GM23338 (cell line): ENCODE results near the gene RBM44. TPM values are rescaled to one million over a fixed set of nuclear protein-coding genes. Genes with fewer than 3 reads are reported as not detected.

Experiments used
- ATAC-seq: fragments of 200-7000 bp; cut with Tn5 transposase; 3 replicates; pipeline ENCODE4 v1.9.1; 2020
- DNase-seq: peaks from one replicate; pipeline ENCODE4 v3.0.0-alpha.2; 2015; ENCODE audit warnings: low spot score
- H2AFZ ChIP-seq: fragments of 200-600 bp; sonication (generic); 2 replicates; pipeline ENCODE4 v1.8.0; 2016; ENCODE audit warnings: antibody characterized with exemption, mild to moderate bottlenecking, moderate library complexity
- H3F3A ChIP-seq: fragments of 200-600 bp; sonication (generic); replicated peaks from 2 replicates; pipeline ENCODE4 v1.8.0; 2017; ENCODE audit warnings: antibody characterized with exemption, mixed run types, low read depth
- H3K27ac ChIP-seq: fragments of 200-600 bp; sonication (generic); 2 replicates; pipeline ENCODE4 v1.6.1; 2016; ENCODE audit warnings: low read depth
- H3K27me3 ChIP-seq: fragments of 200-600 bp; sonication (generic); 2 replicates; pipeline ENCODE4 v1.8.0; 2016; ENCODE audit warnings: mild to moderate bottlenecking, mixed run types, moderate library complexity; ENCODE audit not compliant: insufficient read depth
- H3K36me3 ChIP-seq: fragments of 200-600 bp; sonication (generic); 2 replicates; pipeline ENCODE4 v1.8.0; 2016; ENCODE audit warnings: mild to moderate bottlenecking; ENCODE audit not compliant: insufficient read depth
- H3K4me1 ChIP-seq: fragments of 200-600 bp; sonication (generic); 2 replicates; pipeline ENCODE4 v1.8.0; 2016; ENCODE audit warnings: mild to moderate bottlenecking, moderate library complexity; ENCODE audit not compliant: insufficient read depth
- H3K4me2 ChIP-seq: fragments of 200-600 bp; sonication (generic); 2 replicates; pipeline ENCODE4 v1.7.1; 2017; ENCODE audit warnings: mixed run types
- H3K4me3 ChIP-seq: fragments of 200-600 bp; sonication (generic); 2 replicates; pipeline ENCODE4 v1.6.1; 2016; ENCODE audit warnings: mixed run types
- H3K79me2 ChIP-seq: fragments of 200-600 bp; sonication (generic); replicated peaks from 2 replicates; pipeline ENCODE4 v1.8.0; 2017; ENCODE audit warnings: mild to moderate bottlenecking; ENCODE audit not compliant: insufficient read depth
- H3K9me2 ChIP-seq: fragments of 200-600 bp; sonication (generic); 2 replicates; pipeline ENCODE4 v1.8.0; 2017; ENCODE audit not compliant: insufficient read depth
- H4K20me1 ChIP-seq: fragments of 200-600 bp; sonication (generic); replicated peaks from 2 replicates; pipeline ENCODE4 v1.8.0; 2017; ENCODE audit warnings: mild to moderate bottlenecking; ENCODE audit not compliant: insufficient read depth
- H3K27ac Mint-ChIP-seq: 2 replicates; pipeline ENCODE4 v1.8.0; 2020; ENCODE audit warnings: inconsistent platforms, mild to moderate bottlenecking, moderate library complexity, mixed read lengths
- H3K27me3 Mint-ChIP-seq: 3 replicates; pipeline ENCODE4 v1.8.0; 2022; ENCODE audit warnings: low read depth, mild to moderate bottlenecking, moderate library complexity, mixed read lengths, inconsistent platforms; ENCODE audit not compliant: insufficient read depth, poor library complexity
- H3K36me3 Mint-ChIP-seq: 3 replicates; pipeline ENCODE4 v1.8.0; 2021; ENCODE audit warnings: low read depth, mild to moderate bottlenecking, inconsistent platforms, moderate library complexity, mixed read lengths
- H3K4me1 Mint-ChIP-seq: 3 replicates; pipeline ENCODE4 v1.8.0; 2020; ENCODE audit warnings: mild to moderate bottlenecking, inconsistent platforms, mixed read lengths
- H3K4me3 Mint-ChIP-seq: 3 replicates; pipeline ENCODE4 v1.8.0; 2021; ENCODE audit warnings: moderate library complexity, mild to moderate bottlenecking, inconsistent platforms, mixed read lengths
- H3K9me3 Mint-ChIP-seq: 3 replicates; pipeline ENCODE4 v1.8.0; 2020; ENCODE audit warnings: moderate library complexity, mild to moderate bottlenecking, inconsistent platforms, mixed read lengths
- CREB1 ChIP-seq: fragments of 250-450 bp; sonication (Bioruptor Pico); IDR thresholded peaks from 2 replicates; pipeline ENCODE4 v1.5.0; 2020; ENCODE audit warnings: low read depth, mild to moderate bottlenecking, moderate library complexity
- EZH2 ChIP-seq: fragments of 200-600 bp; sonication (generic); IDR thresholded peaks from one replicate; pipeline ENCODE4 v1.8.0; 2017; ENCODE audit warnings: antibody characterized with exemption, mild to moderate bottlenecking, low read depth; ENCODE audit not compliant: unreplicated experiment
- NANOG ChIP-seq: IDR thresholded peaks from 2 replicates; pipeline ENCODE4 v1.6.1; 2016; ENCODE audit warnings: antibody characterized with exemption, borderline replicate concordance
- POLR2AphosphoS5 ChIP-seq: IDR thresholded peaks from 2 replicates; pipeline ENCODE4 v1.6.1; 2016; ENCODE audit warnings: antibody characterized with exemption, low read depth
- ZNF114 ChIP-seq: fragments of 250-450 bp; sonication (Bioruptor Pico); IDR thresholded peaks from 2 replicates; pipeline ENCODE4 v1.5.0; 2020; ENCODE audit warnings: mild to moderate bottlenecking, moderate library complexity
- ZNF331 ChIP-seq: fragments of 250-450 bp; sonication (Bioruptor Pico); IDR thresholded peaks from 2 replicates; pipeline ENCODE4 v1.5.0; 2020; ENCODE audit warnings: low read depth, mild to moderate bottlenecking, moderate library complexity
- polyA plus RNA-seq: library from polyadenylated mRNA; unstranded; fragments of >200 nt; fragmentation: Nextera tagmentation; extraction: Ambion mirVana; gene quantifications from 2 replicates; pipeline ENCODE4 v1.2.1, GENCODE V29; 2016
- total RNA-seq: library from RNA; depleted of rRNA; stranded (reverse); fragments of >200 nt; shearing (Covaris generic); gene quantifications from 2 replicates; pipeline ENCODE4 v1.2.3, GENCODE V29; 2014
- TF ChIP-seq, protein P1 (sequence below), 2 experiments: fragments of 200-600 bp in 1 of 2; sonication (generic) in 1 of 2; conservative IDR thresholded peaks; 2 replicates each; pipeline versions ENCODE4 v1.5.1 to v1.6.1; 2016 to 2017; ENCODE audit warnings: antibody characterized with exemption in 2 of 2, low read depth in 2 of 2, mild to moderate bottlenecking in 2 of 2, moderate library complexity in 1 of 2

Gene RBM44
- total and polyA plus RNA-seq, 2 experiments from 2014 or later: 0.29 to 0.87 TPM

DNA sequence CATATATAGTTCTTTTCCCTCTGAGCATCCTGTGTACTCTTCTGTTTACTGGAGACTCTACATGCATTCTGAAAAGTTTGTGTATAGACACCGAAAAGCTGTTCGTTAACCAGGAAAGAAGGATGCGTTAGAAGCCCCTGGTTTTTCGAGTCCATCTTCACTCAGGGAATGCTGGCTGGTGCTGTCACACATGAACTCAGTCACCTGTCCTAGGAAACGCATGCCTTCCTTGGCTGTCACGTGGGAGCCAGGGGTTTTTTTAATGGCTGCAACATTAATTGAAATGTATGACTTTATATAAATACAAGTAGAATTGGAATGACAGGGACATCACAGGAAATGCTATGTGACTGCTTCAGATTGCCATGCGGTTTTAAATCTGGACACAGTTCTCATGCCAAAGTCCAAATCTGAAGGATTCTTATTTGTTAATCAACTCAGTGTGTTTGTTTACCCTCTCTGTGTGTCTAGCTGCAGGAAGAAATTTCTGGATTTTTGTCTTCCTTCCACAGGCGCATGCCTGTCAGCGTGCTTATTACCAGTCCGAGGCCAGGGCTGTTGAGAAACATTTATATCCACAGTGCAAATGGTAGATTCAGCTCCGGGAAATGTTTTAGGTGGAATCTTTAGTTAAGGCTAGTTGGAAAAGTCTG is 63.4 kb downstream of the RBM44 start:
- Histone ChIP-seq H4K20me1 (no peaks in the 10 kb centered on the region), H3K4me2 (no peak overlapping the region), H3K4me3 (no peak overlapping the region), H3F3A (peaks cover 6% of the 10 kb centered on the region; the same call in 1 of the 2 replicates), H3K79me2 (no peaks in the 10 kb centered on the region), H3K27me3 (peaks cover 33% of the 10 kb centered on the region), H3K9me2 (no peaks in the 10 kb centered on the region), H2AFZ (no peak overlapping the region), H3K4me1 (0 out of 2 replicates have a peak, but pooled peaks cover 4% of the 10 kb centered on the region), H3K27ac (no peak overlapping the region), H3K36me3 (no peaks in the 10 kb centered on the region)
- H3K27me3 Mint-ChIP-seq: peaks cover 35% of the 10 kb centered on the region
- no peak for ATAC-seq
- DNase-seq: no peak
- H3K9me3 Mint-ChIP-seq: no peaks in the 10 kb centered on the region
- H3K4me1 Mint-ChIP-seq: peaks cover 35% of the 10 kb centered on the region
- H3K36me3 Mint-ChIP-seq: no peaks in the 10 kb centered on the region
- no peak overlapping the region for H3K4me3 Mint-ChIP-seq
- no peak overlapping the region for H3K27ac Mint-ChIP-seq
- TF ChIP-seq NANOG (no peak), ZNF114 (CRISPR knock-in tag) (no peak), POLR2AphosphoS5 (no peak), EZH2 (no peak)
- TF ChIP-seq, protein P1, sequence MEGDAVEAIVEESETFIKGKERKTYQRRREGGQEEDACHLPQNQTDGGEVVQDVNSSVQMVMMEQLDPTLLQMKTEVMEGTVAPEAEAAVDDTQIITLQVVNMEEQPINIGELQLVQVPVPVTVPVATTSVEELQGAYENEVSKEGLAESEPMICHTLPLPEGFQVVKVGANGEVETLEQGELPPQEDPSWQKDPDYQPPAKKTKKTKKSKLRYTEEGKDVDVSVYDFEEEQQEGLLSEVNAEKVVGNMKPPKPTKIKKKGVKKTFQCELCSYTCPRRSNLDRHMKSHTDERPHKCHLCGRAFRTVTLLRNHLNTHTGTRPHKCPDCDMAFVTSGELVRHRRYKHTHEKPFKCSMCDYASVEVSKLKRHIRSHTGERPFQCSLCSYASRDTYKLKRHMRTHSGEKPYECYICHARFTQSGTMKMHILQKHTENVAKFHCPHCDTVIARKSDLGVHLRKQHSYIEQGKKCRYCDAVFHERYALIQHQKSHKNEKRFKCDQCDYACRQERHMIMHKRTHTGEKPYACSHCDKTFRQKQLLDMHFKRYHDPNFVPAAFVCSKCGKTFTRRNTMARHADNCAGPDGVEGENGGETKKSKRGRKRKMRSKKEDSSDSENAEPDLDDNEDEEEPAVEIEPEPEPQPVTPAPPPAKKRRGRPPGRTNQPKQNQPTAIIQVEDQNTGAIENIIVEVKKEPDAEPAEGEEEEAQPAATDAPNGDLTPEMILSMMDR (conservative IDR thresholded peaks at IDR 0.05; ENCODE audit: low read depth in 2 of 2): no peak

DNA sequence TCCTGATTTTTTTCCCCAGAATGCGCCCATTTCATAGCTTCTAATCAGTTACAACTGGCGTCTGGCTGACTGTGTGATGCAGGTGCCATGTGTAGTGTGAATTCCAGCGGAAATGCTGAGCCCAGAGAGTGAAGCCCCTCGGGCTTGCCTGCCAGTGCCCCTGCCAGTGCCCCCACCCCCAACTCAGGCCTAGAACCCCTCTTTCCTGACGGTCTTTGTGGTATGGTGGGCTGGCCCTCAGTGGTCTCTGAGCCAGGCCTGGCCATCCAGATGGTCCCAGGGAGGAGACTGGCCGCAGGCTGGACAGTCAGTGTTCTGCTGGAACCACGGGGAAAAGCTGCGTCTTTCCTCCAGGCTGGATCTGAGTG is 63.9 kb downstream of the RBM44 start:
- DNase-seq (no peak), ATAC-seq (no peak)
- Histone ChIP-seq H3K4me1 (0 out of 2 replicates have a peak, but pooled peaks cover 4% of the 10 kb centered on the region), H3K79me2 (no peaks in the 10 kb centered on the region), H3K4me3 (no peak overlapping the region), H3K4me2 (no peak overlapping the region), H3K9me2 (no peaks in the 10 kb centered on the region), H3K27ac (no peak overlapping the region), H3K36me3 (no peaks in the 10 kb centered on the region), H4K20me1 (no peaks in the 10 kb centered on the region), H3F3A (peaks cover 6% of the 10 kb centered on the region; the same call in 1 of the 2 replicates), H3K27me3 (peaks cover 33% of the 10 kb centered on the region), H2AFZ (no peak overlapping the region)
- Mint-ChIP-seq H3K27ac (no peak overlapping the region), H3K27me3 (peaks cover 35% of the 10 kb centered on the region), H3K36me3 (no peaks in the 10 kb centered on the region), H3K4me3 (no peak overlapping the region), H3K4me1 (peaks cover 35% of the 10 kb centered on the region), H3K9me3 (no peaks in the 10 kb centered on the region)
- TF ChIP-seq ZNF331 (no peak), CREB1 (no peak), ZNF114 (CRISPR knock-in tag) (no peak)
- TF ChIP-seq, protein P1 (conservative IDR thresholded peaks at IDR 0.05; ENCODE audit: low read depth in 2 of 2): no peak
